KOPT-K1 (cell line): ENCODE results near the gene ECEL1.

Experiments used
- H3K27ac ChIP-seq: fragments of 200-600 bp; sonication (generic); 2 replicates; pipeline ENCODE4 v1.5.1; 2016; ENCODE audit warnings: antibody characterized with exemption, mild to moderate bottlenecking, low read depth, low read length; ENCODE audit not compliant: poor library complexity, severe bottlenecking
- H3K36me3 ChIP-seq: fragments of 200-600 bp; sonication (generic); 2 replicates; pipeline ENCODE4 v1.5.1; 2017; ENCODE audit warnings: antibody characterized with exemption, mild to moderate bottlenecking, low read length, moderate library complexity; ENCODE audit not compliant: insufficient read depth
- H3K9me3 ChIP-seq: fragments of 200-600 bp; sonication (generic); 2 replicates; pipeline ENCODE4 v1.5.1; 2017; ENCODE audit warnings: antibody characterized with exemption, low read length, mild to moderate bottlenecking; ENCODE audit not compliant: insufficient read depth, poor library complexity, severe bottlenecking

Gene ECEL1

DNA sequence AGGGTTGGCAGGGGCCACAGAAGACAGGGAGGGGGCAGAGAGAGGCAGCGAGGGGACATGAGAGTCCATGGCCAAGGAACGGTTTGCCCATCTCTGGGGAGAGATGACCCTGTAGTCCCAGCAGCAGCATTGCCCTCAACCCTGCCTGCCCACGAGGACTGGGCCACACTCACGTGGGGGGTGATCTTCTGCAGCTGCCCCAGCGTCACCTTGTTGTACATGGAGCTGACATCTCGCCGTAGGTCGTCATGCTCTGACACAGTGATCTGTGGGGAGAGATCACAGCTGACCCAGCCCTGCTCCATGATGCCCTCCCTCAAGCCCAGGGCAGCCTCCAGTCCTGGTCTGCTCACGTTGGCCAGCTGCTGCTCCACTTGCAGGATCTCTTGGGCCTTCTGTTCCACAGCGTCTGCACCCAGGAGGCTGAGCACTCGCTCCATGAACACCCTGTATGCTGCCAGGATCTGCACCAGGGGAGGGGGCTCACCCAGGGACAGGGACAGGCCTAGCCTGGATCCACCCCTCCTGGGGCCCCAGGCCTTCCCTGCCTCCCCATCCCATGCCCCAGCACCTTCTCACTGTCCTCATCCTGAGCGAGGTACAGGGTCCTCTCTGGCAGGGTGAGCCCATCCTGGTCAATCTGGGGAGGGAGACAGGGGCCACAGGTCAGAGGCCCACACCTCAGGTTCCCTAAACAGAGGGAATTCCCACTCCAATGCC is 2.8 kb downstream of the ECEL1 start:
- H3K27ac ChIP-seq = no peak overlapping the region
- no peaks in the 10 kb centered on the region for H3K36me3 ChIP-seq
- H3K9me3 ChIP-seq = no peaks in the 10 kb centered on the region

DNA sequence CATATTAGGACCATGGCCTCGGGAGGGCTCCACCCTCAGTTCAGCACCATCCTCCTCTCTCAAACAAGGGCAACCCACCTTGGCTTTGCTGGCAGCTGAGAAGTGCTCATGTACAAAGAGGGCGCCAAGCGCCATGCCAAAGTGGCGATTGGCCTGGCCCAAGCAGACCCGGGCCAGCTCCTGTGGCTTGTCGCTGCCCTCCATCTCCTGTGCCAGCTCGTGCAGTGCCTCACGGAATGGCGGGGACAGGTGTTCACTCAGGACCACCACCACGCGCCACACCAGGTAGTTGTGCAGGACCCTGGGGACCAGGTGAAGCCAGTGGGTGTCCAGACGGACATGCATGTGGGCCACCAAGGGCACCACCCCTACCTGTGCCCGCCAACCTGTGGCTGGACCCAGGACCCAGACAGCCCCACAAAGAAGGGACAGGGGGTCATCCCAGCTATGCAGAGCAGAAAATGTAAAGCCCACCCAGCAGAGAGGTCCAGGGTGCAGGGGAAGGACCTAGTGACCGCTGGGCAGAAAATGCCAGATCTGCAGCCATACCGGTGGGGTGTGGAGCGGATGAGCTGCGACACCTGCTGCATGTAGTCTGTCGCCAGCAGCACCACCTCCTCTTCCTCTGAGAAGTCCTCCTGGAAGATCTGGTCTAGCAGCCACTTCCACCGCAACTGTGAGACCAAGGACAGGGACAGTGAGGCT is 3.6 kb downstream of the ECEL1 start:
- Histone ChIP-seq H3K9me3 (no peaks in the 10 kb centered on the region), H3K27ac (no peak overlapping the region), H3K36me3 (no peaks in the 10 kb centered on the region)

DNA sequence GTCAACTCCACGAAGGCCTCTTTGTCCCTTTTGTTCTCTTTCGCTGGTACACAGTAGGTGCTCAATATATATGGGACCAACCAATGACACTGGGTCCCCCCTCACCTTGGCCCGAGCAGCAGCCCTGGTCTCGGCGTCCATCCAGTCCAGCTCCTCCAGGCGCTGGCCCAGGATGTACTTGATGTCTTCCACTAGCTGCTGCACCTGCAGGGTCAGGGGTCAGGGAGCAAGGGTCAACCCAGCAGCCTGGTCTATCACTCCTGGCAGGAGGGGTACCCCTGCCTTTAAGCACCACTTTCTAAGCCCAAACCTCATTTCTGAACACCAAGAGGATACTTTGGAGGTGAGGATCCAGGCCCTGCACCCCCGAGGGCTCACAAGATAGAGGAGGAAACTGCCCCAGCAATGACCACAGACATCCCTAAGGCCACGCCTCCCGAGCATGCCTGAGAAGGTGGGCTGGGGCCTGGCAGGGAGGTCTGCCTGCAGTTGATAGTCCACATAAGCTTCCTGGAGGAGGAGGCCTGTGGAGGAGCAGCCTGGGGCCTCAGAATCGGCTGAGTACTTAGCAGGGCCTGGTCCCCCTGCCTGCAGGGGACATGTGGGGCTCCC is 4.2 kb downstream of the ECEL1 start:
- H3K9me3 ChIP-seq = no peaks in the 10 kb centered on the region
- no peak overlapping the region for H3K27ac ChIP-seq
- no peaks in the 10 kb centered on the region for H3K36me3 ChIP-seq

DNA sequence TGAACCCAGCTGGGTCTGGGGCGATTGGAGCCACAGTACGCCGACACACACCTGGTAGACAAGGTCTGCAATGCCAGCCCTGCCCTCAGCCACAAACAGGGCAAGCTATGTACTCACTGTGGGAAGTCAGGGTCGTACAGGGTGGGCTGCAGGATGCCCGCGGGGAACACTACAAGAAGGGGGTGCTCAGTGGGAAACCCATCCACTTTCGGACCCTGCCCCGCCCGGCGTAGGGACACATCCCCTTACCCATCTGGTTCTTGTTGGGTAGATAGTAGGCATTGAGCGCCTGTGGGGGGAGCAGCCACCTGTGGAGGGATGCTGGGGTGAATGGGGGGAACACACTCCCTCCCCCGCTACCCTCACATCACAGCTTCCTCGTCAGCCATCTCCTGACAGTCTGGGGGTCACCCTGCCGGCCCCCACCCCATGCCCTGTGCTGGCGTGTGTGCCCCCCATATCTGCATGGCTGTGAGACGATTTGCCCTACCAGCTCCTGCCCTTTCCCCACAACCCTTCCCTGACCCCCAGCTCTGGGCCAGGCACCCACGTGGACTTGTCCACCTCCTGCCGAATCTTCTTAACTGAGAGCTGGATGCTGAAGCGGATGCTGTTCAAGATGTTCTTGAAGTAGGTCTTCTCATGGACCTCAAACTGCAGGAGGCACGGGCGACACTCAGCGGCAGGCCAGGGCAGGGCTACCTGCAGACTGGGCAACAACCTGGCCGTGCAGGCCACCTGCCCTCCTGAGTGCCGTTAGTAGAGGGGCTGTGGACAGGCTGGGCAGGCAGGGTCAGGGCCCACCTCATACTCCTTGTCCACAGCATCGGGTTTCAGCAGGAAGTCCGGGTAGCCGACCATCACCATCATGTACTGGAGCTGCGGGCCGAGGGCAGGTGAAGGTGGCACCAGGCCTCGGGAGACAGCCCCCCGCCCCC is 5.1 kb downstream of the ECEL1 start:
- H3K36me3 ChIP-seq = no peaks in the 10 kb centered on the region
- no peaks in the 10 kb centered on the region for H3K9me3 ChIP-seq
- no peak overlapping the region for H3K27ac ChIP-seq

- Histone ChIP-seq H3K27ac (no peak overlapping the region), H3K9me3 (no peaks in the 10 kb centered on the region), H3K36me3 (no peaks in the 10 kb centered on the region)
Observed at GRCh38 chr2:232481322-232482140, 6.1 kb downstream of the ECEL1 start.

GRCh38 chr2:232480201-232481190 is 7.1 kb downstream of the ECEL1 start:
- Histone ChIP-seq H3K9me3 (no peaks in the 10 kb centered on the region), H3K27ac (no peak overlapping the region), H3K36me3 (no peaks in the 10 kb centered on the region)

DNA sequence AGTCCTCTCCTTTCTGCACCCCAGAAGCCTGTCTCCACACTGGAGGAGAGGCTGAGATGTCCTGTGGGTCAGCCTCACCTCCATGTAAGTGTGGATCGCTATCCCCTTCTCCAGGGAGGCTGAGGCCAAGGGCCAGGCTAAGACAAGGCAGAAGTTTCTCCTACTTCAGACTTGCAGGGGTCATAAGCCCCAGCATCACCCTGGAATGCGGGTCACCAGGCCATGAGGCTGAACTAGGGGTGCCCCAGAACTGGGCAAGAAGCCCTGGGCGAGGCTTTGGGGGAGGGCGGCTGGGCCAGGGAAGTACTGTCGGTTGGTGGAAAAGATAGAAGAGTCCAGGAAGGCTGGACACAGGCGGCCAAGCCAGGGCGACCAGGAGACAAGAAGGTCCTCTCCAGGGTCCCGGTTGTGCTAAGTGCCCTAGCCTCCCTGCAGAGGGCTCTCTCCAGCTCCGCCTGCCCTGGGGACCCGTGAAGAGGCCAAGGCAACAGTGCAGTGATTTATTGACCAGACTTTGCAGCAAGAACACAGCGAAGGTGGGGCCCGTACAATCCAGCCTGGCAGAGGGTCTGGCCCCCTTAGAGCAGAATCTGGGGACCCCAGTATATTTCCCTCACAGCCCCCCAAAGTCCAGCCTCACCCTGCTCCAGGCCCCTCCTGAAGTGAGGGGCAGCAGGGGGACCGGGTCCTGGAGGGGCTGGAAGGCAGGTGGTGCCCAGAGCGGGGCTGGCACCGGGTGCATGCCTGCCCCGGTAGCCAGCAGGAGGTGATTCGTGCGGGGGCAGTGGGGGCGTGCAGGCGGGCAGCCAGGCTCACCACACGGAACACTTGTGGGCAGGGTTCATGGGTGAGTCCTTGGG is 8.1 kb downstream of the ECEL1 start:
- Histone ChIP-seq H3K9me3 (no peaks in the 10 kb centered on the region), H3K27ac (no peak overlapping the region), H3K36me3 (no peaks in the 10 kb centered on the region)

DNA sequence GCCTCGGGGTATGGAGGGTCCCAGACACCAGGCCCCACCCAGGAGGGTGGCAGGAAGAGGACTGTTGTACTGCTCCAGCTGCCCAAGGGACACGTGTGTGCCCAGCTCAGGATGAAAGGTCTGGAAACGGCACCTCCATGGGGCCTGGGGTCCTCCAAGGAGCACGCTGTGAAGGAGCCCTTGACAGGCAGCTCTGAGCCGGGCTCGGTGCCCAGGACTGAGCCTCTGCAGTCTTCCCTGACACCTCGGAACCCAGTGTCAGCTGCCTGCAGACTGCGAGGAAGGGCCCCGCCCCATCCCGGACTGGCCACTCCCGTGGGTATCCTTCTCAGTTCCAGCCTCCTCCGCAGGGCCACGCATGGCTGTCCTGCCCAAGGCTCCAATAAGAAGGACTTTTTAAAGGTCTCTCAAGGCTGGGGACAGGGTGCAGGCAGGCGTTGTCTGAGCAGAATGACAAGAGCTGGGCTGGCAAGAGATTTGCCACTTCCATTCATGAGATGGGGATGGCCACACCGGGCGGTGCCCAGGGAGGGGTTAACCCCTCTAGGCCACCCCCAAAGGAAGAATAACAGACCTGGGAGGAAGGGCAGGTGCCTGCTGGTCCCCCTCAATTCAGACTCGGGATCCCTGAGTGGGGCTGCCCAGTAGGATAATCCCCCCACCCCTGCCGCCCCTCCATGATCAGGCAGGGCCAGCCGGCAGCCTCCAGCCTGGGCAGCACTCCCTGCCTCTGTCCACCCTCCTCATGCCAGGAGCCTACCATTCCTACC is 8.9 kb downstream of the ECEL1 start:
- no peak overlapping the region for H3K27ac ChIP-seq
- H3K9me3 ChIP-seq = no peaks in the 10 kb centered on the region
- H3K36me3 ChIP-seq = no peaks in the 10 kb centered on the region

DNA sequence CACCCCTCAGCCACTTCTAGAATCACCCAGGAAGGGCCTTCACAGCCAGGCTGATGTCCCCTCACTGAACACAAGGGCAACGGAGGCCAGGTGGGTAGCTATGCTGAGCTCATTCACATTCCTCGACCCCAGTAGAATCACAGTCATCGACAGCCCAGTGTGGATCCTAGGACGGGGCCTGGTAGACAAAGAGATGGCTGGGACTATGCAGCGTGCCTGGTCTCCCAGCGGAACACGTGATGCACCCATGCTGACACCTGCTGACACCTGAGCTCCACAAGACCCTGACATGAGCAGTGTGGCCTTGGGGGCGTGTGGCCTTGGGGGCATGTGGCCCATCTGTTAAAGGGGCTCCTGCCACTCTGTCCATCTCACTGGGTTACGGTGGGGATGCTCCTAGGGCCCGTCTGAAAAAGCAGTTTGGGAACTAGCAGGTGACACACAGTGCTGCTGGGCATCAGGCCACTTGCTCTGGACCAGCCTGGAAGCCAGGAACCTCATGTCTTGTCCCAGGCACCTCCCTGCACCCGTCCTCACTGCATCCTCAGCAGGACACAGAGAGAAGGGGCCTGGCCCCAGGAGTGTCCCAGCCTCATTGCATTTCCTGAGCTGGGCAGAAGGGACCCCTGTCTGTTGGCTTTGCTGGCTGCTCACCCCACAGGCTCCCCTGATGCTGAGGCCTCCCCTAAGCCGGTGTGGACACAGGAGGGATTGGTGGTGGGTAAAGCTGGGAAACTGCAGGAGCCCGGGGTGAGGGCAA is 9.7 kb downstream of the ECEL1 start:
- H3K9me3 ChIP-seq = peaks cover 2% of the 10 kb centered on the region
- H3K27ac ChIP-seq = no peak overlapping the region
- no peaks in the 10 kb centered on the region for H3K36me3 ChIP-seq

DNA sequence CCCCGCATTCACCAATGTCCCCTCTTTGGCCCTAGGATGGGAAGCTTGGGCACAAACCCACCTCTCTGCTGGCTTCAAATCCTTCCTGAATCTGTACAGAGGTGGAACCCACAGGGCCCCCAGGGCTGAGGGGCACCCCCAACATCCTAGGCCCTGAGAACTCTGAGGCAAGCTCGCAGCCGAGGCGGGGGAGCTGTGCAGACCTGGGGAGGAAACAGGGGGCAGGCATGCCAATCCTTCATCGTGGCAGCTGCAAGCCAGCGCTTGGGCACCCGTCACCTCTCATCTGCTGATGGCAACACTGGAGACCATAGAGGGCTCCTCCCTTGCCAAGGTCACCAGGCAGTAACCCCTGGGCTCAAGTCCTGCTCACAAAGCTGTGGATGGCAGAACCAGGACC is 10.8 kb downstream of the ECEL1 start:
- Histone ChIP-seq H3K27ac (no peak overlapping the region), H3K36me3 (no peaks in the 10 kb centered on the region), H3K9me3 (peaks cover 11% of the 10 kb centered on the region)

GRCh38 chr2:232476045-232476444 is 11.6 kb downstream of the ECEL1 start:
- peaks cover 11% of the 10 kb centered on the region for H3K9me3 ChIP-seq
- no peaks in the 10 kb centered on the region for H3K36me3 ChIP-seq
- no peak overlapping the region for H3K27ac ChIP-seq
